GM19452 (cell line): ENCODE results near the gene CDK12.
"Not testable (repeated sequence)": the region's sequence is repeated elsewhere in the genome, so short reads cannot be mapped to it uniquely, and the experiment has no call there.

Source experiments
- ATAC-seq: cut with Tn5 transposase; IDR thresholded peaks from one replicate; pipeline ENCODE4 v1.9.1; 2021; ENCODE audit not compliant: unreplicated experiment

Gene CDK12

GRCh38 chr17:39461113-39461925 is at the start of gene CDK12:
TSS of gene CDK12 (plus strand) at chr17:39461486. CDS start at chr17:39462072, 586 bp downstream.
- peak; percentile 74 for ATAC-seq

DNA sequence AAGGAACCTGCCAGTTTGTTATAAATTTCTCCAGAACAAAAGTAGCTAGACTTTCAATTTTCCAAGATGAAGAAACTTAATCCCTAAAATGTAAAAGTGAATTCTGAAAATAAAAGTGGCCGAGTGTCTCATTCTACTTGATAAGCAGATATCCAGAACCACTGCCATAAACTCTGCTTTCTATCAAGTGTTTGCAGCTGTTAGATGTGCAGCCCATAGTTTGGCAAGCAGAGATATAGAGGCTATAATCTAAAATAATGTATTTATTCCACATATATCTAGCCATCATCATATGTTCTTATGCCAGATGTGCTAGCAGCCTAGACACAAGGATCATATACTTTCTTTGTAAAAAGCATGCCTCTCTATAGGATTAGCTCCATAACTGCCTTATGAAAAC is 45.1 kb upstream of the CDK12 start:
- ATAC-seq, result no peak

GRCh38 chr17:39429600-39429999 is 31.7 kb upstream of the CDK12 start:
- no peak for ATAC-seq

- ATAC-seq, result not testable (repeated sequence)
Measured at GRCh38 chr17:39439868-39440267, 21.4 kb upstream of the CDK12 start.

DNA sequence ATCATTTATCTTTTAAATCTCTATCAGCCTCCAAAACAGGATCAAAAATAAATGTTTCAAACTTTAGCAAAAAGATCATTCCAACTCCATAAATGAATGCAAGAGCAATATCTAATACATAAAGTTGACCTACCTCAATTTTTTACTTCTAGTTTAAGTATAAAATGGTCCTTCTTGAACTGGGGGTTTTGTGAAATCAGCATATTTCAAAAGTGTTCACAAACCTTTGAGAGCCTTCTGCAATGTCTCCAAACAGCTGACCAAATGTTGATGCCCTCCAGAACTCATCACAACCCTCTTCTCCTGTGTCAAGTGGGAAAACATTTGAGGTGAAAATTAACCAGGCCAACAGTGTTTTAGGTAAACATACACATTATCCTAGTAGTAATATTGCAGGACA is 18.0 kb upstream of the CDK12 start:
- no peak for ATAC-seq

DNA sequence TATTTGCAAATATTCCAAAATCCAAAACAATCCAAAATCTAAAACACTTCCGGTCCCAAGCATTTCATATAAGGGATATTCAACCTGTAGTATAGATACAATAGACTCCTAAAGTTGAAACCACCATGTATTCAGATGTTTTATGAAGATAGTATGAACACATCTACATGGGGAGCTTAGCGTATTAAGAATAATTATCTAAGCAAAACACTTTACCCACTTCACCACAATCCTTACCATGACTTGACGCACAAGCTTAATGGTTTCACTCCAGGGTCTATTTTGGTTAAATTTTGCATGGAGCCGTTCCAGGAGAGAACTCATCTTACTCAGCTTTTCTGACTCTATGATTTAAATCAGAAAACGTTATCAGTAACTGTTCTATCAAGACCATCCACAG is 13.7 kb upstream of the CDK12 start:
- no peak for ATAC-seq

- ATAC-seq, result no peak
Measured at GRCh38 chr17:39450051-39450450, 11.2 kb upstream of the CDK12 start.

DNA sequence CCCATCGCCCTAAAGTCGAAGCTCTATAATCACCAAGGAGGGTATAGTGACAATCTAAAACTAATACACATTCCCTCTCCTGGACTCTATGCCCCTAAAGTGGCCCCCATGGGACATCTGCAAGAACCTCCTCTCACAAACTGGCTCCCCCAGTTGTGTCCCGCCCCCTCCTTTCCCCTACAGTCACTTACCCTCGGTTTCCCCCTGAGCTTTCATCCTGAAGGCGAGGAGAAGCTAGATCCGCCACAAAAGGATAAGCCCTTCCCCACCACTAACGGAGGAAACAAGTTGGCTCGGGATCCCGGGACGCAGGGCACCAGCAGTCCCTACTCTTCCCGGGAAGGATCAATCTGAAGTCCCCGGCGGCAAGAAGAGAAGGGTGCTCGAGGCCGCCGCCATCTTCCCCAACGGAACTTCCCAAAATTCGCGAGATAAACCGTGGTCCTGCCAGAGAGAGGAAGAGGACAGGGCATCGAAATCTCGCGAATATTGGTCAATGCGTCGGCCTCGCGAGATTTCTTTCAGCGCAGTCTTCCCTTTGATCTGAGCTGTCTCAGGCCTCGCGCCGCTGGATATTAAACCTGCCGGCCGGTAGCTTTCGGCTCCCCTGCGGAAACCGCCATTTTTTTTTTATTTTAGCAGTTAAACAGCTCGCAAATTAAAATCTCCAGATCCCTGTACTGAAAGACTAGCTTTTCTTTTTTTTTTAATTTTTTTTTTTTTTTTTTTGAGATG is 10.3 kb upstream of the CDK12 start, which contains the start of gene MED1:
MED1 (minus strand) TSS at position 417 of the 735 bp plus-strand sequence; CDS start at position 216, 201 bp downstream.
- peak; percentile 92 for ATAC-seq

- no peak for ATAC-seq
Measured at GRCh38 chr17:39455919-39456318, 5.4 kb upstream of the CDK12 start.

DNA sequence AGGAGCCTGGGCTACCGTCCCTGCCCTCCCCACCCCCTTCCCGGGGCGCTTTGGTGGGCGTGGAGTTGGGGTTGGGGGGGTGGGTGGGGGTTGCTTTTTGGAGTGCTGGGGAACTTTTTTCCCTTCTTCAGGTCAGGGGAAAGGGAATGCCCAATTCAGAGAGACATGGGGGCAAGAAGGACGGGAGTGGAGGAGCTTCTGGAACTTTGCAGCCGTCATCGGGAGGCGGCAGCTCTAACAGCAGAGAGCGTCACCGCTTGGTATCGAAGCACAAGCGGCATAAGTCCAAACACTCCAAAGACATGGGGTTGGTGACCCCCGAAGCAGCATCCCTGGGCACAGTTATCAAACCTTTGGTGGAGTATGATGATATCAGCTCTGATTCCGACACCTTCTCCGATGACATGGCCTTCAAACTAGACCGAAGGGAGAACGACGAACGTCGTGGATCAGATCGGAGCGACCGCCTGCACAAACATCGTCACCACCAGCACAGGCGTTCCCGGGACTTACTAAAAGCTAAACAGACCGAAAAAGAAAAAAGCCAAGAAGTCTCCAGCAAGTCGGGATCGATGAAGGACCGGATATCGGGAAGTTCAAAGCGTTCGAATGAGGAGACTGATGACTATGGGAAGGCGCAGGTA is 762 bp downstream of the CDK12 start:
- ATAC-seq, result peak; percentile 40

- ATAC-seq, result no peak
Measured at GRCh38 chr17:39462631-39463375, 1.5 kb downstream of the CDK12 start.

DNA sequence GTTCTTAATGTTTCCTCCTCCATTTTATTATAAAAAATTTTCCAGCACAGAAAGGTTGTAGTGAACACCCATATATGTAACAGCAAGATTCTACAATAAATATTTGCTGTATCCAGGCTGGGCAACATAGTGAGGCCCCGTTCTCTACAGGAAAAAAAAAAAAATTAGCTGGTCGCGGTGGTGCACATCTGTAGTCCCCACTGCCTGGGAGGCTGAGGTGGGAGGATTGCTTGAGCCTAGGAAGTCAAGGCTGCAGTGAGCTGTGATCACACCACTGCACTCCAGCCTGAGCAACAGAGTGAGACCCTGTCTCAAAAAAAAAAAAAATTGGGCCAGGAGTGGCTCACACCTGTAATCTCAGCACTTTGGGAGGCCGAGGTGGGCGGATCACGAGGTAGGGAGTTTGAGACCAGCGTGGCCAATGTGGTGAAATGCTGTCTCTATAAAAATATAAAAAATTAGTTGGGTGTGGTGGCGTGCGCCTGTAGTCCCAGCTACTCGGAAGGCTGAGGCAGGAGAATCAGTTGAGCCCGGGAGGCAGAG is 3.4 kb downstream of the CDK12 start:
- not testable (repeated sequence) for ATAC-seq

- ATAC-seq, result not testable (repeated sequence)
Measured at GRCh38 chr17:39468610-39469009, 7.3 kb downstream of the CDK12 start.

DNA sequence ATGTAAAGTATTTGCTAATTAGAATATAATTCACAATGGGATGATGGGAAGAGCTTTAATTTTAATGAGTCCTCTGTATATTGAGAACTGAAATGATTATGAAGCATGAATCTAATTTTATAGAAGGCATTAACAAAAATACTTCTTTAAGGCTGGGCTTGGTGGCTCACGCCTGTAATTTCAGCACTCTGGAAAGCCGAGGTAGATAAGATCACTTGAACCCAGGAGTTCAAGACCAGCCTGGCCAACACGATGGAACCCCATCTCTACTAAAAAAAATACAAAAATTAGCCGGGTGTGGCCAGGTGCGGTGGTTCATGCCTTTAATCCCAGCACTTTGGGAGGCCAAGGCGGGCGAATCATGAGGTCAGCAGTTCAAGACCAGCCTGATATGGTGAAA is 12.0 kb downstream of the CDK12 start:
- ATAC-seq, result no peak

DNA sequence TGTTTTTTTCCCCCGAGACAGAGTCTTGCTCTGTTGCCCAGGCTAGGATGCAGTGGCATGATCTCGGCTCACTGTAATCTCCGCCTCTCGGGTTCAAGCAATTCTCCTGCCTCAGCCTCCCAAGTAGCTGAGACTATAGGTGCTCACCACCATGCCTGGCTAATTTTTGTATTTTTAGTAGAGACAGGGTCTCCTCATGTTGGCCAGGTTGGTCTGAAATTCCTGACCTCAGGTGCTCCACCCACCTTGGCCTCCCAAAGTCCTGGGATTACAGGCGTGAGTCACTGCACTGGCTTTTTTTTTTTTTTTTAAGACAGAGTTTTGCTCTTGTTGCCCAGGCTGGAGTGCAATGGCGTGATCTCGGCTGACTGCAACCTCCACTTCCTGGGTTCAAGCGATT is 18.3 kb downstream of the CDK12 start:
- ATAC-seq, result not testable (repeated sequence)

DNA sequence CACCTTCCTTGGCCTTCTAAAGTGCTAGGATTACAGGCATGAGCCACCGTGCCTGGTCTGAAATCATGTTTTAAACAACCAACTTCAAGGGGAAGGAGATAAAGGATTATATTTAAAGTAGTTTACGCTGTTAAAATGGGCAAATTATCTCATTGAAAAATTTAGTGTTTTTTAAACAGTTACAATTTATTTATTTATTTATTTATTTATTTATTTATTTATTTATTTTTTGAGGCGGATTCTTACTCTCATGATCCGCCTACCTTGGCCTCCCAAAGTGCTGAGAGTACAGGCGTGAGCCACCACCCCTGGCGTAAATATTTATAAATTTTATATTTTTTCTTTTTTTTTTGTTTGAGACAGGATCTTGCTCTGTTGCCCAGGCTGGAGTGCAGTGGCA is 22.2 kb downstream of the CDK12 start:
- no peak for ATAC-seq

GRCh38 chr17:39484178-39484577 is 22.9 kb downstream of the CDK12 start:
- no peak for ATAC-seq

DNA sequence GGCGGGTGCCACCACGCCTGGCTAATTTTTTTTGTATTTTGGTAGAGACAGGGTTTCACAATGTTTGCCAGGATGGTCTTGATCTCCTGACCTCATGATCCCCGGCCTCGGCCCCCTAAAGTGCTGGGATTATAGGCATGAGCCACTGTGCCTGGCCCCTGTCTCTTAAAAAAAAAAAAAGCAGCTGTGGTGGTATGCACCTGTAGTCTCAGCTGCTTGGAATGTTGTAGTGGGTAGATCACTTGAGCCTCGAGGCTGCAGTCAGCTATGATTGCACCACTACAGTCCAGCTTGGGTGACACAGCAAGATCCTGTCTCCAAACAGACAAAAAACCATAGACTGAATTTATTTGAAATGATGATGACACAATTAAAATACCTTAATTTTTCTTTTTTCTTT is 24.3 kb downstream of the CDK12 start:
- ATAC-seq, result no peak

- no peak for ATAC-seq
Measured at GRCh38 chr17:39486242-39486641, 25.0 kb downstream of the CDK12 start.

DNA sequence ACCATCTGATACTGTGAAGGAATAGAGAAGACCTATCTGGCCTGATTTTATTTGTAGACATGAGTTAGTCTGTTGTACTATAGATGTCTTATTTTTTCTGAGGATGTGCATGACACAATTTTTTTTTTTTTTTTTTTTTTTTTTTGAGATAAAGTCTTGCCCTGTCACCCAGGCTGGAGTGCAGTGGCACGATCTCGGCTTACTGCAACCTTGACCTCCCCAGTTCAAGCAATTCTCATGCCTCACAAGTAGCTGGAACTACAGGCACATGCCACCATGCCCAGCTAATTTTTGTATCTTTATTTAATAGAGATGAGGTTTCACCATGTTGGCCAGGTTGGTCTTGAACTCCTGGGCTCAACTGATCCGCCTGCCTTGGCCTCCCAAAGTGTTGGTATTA is 26.2 kb downstream of the CDK12 start:
- not testable (repeated sequence) for ATAC-seq

DNA sequence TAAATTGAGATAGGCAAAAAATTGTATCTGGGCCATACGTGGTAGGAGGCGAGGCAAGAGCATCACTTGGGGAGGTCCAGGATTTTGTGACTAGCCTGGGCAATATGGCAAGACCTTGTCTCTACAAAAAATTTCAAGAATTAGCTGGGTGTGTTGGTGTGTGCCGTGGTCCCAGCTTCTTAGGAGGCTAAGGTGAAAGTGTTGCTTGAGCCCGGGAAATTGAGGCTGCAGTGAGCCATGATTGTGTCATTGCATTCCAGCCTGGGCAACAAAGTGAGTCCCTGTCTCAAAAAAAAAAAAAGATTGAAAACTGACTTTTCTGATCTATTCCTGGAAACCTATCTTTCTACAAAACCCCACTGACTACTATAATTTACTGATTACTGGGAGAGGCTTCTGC is 26.7 kb downstream of the CDK12 start:
- ATAC-seq, result no peak
